Hepatocyte (in vitro differentiated cells): ENCODE data around the gene ITPR2.

ENCODE experiments used
- CTCF ChIP-seq: fragments of 200-600 bp; sonication (generic); IDR thresholded peaks from 2 replicates; pipeline ENCODE4 v1.5.1; 2016; ENCODE audit warnings: antibody characterized with exemption, mild to moderate bottlenecking; ENCODE audit not compliant: poor library complexity
- EZH2phosphoT487 ChIP-seq: fragments of 200-600 bp; sonication (generic); IDR thresholded peaks from one replicate; pipeline ENCODE4 v1.6.1; 2018; ENCODE audit warnings: antibody characterized with exemption, mild to moderate bottlenecking, low read depth, moderate library complexity; ENCODE audit not compliant: unreplicated experiment, severe bottlenecking

GRCh38 chr12:26810330-26810729, 22.7 kb downstream of the ITPR2 start:
- no peak for TF ChIP-seq CTCF
- TF ChIP-seq EZH2phosphoT487, result no peak
